Chondrocyte (in vitro differentiated cells): Measurements from ENCODE around the gene KCNN2. TPM values are rescaled to one million over a fixed set of nuclear protein-coding genes. Genes with fewer than 3 reads are reported as not detected.
A peak's percentile ranks its signal among the peaks of the same experiment; 100 is the strongest.

ENCODE experiments used
- DNase-seq: peaks from one replicate; pipeline ENCODE4 v3.0.0; 2021; ENCODE audit warnings: mixed read lengths, low spot score
- H3K27ac Mint-ChIP-seq: one replicate; pipeline ENCODE4 v1.8.0; 2021; ENCODE audit warnings: mild to moderate bottlenecking, moderate library complexity, mixed read lengths; ENCODE audit not compliant: unreplicated experiment
- H3K27me3 Mint-ChIP-seq: 2 replicates; pipeline ENCODE4 v1.8.0; 2021; ENCODE audit warnings: low read depth, mixed read lengths
- H3K36me3 Mint-ChIP-seq: 2 replicates; pipeline ENCODE4 v1.8.0; 2021; ENCODE audit warnings: low read depth, mixed read lengths
- H3K4me1 Mint-ChIP-seq: 2 replicates; pipeline ENCODE4 v1.8.0; 2021; ENCODE audit warnings: low read depth, mild to moderate bottlenecking, mixed read lengths
- H3K4me3 Mint-ChIP-seq: one replicate; pipeline ENCODE4 v1.8.0; 2021; ENCODE audit warnings: mild to moderate bottlenecking, moderate library complexity, mixed read lengths; ENCODE audit not compliant: unreplicated experiment
- H3K9me3 Mint-ChIP-seq: 2 replicates; pipeline ENCODE4 v1.8.0; 2021; ENCODE audit warnings: low read depth, mixed read lengths
- CTCF ChIP-seq: fragments of 200-600 bp; sonication (generic); IDR thresholded peaks from 2 replicates; pipeline ENCODE4 v1.5.0; 2021; ENCODE audit warnings: antibody characterized with exemption, mild to moderate bottlenecking, moderate library complexity
- long read RNA-seq: library from polyadenylated mRNA; stranded (forward); transcript quantifications from one replicate; pipeline ENCODE4 v2.0.0, GENCODE V29; 2021
- total RNA-seq: library from RNA; stranded (reverse); gene quantifications from 3 replicates; pipeline ENCODE4 v1.2.1, GENCODE V29; 2021

KCNN2 gene
- total RNA-seq, result 0.19 TPM in 1 of 3 replicates, not detected in the others
- long read RNA-seq, result 0 reads

DNA sequence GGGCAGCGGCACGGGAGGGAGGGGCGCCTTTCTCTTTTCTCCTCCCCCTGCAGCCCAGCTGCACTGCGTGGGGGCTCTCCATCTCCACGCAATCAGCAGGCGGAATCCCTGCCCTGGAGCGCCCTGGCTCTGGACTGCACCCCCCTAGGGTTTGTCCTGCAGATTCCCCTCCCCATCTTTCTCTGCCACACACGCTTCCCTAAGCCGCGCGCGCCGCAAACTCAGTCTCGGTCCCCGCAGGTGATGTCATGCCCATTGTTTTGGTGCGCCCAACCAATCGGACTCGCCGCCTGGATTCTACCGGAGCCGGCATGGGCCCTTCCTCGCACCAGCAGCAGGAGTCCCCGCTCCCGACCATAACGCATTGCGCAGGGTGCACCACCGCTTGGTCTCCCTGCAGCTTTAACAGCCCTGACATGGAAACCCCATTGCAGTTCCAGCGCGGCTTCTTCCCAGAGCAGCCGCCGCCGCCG, at the start of gene KCNN2:
Gene KCNN2, plus strand, starts transcription at position 347 of the 473 bp plus-strand sequence. Its CDS starts 70 bp downstream, at position 417.
- Mint-ChIP-seq H3K36me3 (peaks cover 2% of the 10 kb centered on the region), H3K9me3 (no peaks in the 10 kb centered on the region), H3K27me3 (peaks cover 66% of the 10 kb centered on the region), H3K4me1 (peaks cover 25% of the 10 kb centered on the region), H3K27ac (no peak within 1 kb of the TSS), H3K4me3 (peak within 1 kb of the TSS; percentile 78)
- TF ChIP-seq CTCF, result no peak
- no peak for DNase-seq

DNA sequence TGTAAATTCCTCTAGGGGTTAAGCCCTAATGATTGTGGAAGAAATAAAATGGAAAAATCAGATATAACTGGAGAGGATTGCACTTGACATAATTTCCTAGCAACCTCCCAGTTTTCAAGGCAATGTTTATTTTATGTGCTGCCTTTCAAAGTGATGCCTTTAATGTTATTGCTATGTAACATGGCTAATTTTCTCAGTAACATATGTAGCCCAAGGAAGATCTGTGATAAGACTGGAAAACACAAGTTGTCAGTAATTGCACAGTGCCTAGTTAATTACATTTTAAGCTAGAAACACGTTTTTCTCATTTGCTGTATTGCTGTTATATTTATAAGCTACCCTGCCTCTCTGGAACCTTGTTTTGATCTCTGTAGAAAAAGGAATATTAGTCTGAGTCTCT, 49.2 kb upstream of the KCNN2 start:
- no peaks in the 10 kb centered on the region for H3K36me3 Mint-ChIP-seq
- H3K27me3 Mint-ChIP-seq, result peaks cover 12% of the 10 kb centered on the region
- no peak for DNase-seq
- no peaks in the 10 kb centered on the region for H3K9me3 Mint-ChIP-seq
- H3K4me1 Mint-ChIP-seq, result peaks cover 9% of the 10 kb centered on the region
- no peak overlapping the region for H3K4me3 Mint-ChIP-seq
- TF ChIP-seq CTCF, result no peak
- H3K27ac Mint-ChIP-seq, result no peak overlapping the region

DNA sequence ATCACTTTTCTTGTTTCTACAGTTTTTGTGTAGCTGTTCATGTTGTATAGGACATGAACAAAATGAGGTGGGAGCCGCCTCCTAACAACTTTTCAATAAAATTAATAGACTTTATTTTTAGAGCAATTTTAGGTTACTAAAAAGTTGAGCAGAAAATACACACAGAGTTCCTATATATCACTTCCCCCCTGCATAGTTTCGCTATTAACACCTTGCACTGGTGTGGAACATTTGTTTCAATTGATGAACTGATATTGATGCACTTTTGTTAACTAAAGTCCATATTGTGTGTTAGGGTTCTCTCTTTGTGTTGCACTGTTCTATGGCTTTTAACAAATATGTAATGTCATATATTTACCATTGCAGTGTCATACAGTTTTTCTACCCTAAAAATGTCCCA, 47.8 kb upstream of the KCNN2 start:
- no peak for TF ChIP-seq CTCF

DNA sequence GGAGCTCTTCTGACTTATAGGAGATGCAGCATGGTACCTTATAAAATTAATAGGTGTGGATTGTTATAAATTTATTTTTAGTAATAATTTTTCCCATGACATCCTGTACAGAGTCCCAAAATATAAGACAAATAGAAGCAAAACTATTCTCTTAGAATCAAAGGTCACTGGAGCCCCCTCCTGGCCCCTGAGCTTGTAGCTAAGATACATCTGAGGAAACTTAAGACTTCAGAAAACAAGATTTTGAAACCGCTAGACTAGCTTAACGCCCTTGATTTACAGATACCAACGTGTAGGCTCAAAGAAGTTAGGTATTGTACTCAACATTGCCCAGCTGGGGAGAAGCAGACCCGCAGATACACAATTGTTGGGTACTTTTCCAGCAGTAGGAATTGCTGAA, 45.7 kb upstream of the KCNN2 start:
- Mint-ChIP-seq H3K27ac (no peak overlapping the region), H3K4me3 (no peak overlapping the region), H3K36me3 (no peaks in the 10 kb centered on the region), H3K4me1 (peaks cover 16% of the 10 kb centered on the region), H3K27me3 (peaks cover 9% of the 10 kb centered on the region), H3K9me3 (no peaks in the 10 kb centered on the region)
- peak; percentile 38 for TF ChIP-seq CTCF
- DNase-seq, result no peak

More for the DNA sequence above, 47.8 kb upstream of the KCNN2 start:
- no peak overlapping the region for H3K27ac Mint-ChIP-seq
- no peaks in the 10 kb centered on the region for H3K36me3 Mint-ChIP-seq
- no peak overlapping the region for H3K4me3 Mint-ChIP-seq
- H3K4me1 Mint-ChIP-seq, result peaks cover 9% of the 10 kb centered on the region
- peaks cover 13% of the 10 kb centered on the region for H3K27me3 Mint-ChIP-seq
- no peak for DNase-seq
- H3K9me3 Mint-ChIP-seq, result no peaks in the 10 kb centered on the region

- Mint-ChIP-seq H3K36me3 (no peaks in the 10 kb centered on the region), H3K4me1 (peaks cover 12% of the 10 kb centered on the region), H3K9me3 (no peaks in the 10 kb centered on the region), H3K27ac (no peak overlapping the region), H3K27me3 (peaks cover 8% of the 10 kb centered on the region), H3K4me3 (no peak overlapping the region)
- no peak for DNase-seq
- TF ChIP-seq CTCF, result no peak
These were observed 44.1 kb upstream of the KCNN2 start for GRCh38 chr5:114317751-114318150.
